Neural crest cell (in vitro differentiated cells): ENCODE measurements around the gene CPXM2. TPM values are rescaled to one million over a fixed set of nuclear protein-coding genes. Genes with fewer than 3 reads are reported as not detected.

Source experiments
- DNase-seq: peaks from one replicate; pipeline ENCODE4 v3.0.0; 2021; ENCODE audit warnings: low read depth, mixed read lengths, low spot score
- H3K27ac Mint-ChIP-seq: one replicate; pipeline ENCODE4 v1.8.0; 2021; ENCODE audit warnings: mild to moderate bottlenecking, mixed read lengths; ENCODE audit not compliant: unreplicated experiment
- H3K27me3 Mint-ChIP-seq: 2 replicates; pipeline ENCODE4 v1.8.0; 2021; ENCODE audit warnings: low read depth, mild to moderate bottlenecking, mixed read lengths
- H3K36me3 Mint-ChIP-seq: 2 replicates; pipeline ENCODE4 v1.8.0; 2021; ENCODE audit warnings: low read depth, mild to moderate bottlenecking, mixed read lengths
- H3K4me1 Mint-ChIP-seq: 2 replicates; pipeline ENCODE4 v1.8.0; 2021; ENCODE audit warnings: mixed read lengths
- H3K4me3 Mint-ChIP-seq: one replicate; pipeline ENCODE4 v1.8.0; 2021; ENCODE audit warnings: mild to moderate bottlenecking, mixed read lengths
- H3K9me3 Mint-ChIP-seq: 2 replicates; pipeline ENCODE4 v1.8.0; 2021; ENCODE audit warnings: mixed read lengths
- total RNA-seq: library from RNA; stranded (reverse); gene quantifications from 2 replicates; pipeline ENCODE4 v1.2.1, GENCODE V29; 2021
- TF ChIP-seq, protein P1 (sequence below): fragments of 200-600 bp; sonication (generic); conservative IDR thresholded peaks from 2 replicates; pipeline ENCODE4 v1.5.0; 2021; ENCODE audit warnings: antibody characterized with exemption, mild to moderate bottlenecking

The CPXM2 gene
- total RNA-seq, 1 donor from 2014 or later: not detected

DNA sequence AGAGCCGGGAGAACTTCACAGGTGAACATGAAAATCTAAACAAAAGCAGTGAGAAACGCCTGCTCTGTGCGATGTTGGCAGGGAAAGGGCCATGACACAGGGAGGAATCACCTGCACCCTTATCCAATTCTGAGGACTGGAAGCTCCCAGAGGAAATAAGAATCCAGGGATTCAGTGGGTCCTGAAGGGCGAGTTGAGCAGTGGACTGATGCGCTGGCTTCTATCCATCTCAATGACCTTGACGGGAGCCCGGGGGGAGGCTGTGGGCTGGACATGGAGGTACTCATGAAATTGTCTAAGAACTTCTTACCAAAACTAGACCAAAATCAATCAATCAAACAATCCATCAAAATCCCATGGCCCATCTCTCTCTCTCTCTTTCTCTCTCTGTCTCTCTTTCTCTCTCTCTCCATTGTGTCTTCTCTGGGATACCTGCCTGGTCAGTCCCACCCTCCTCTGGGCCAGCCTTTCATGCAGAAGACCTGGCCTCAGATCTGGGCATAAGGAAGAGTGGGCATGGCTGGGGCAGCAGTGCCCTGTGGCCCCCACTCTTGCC lies 7.2 kb downstream of the CPXM2 start:
- no peak overlapping the region for H3K4me3 Mint-ChIP-seq
- peaks cover 10% of the 10 kb centered on the region for H3K4me1 Mint-ChIP-seq
- H3K27ac Mint-ChIP-seq: no peak overlapping the region
- no peak for DNase-seq
- H3K9me3 Mint-ChIP-seq: no peaks in the 10 kb centered on the region
- TF ChIP-seq, protein P1, sequence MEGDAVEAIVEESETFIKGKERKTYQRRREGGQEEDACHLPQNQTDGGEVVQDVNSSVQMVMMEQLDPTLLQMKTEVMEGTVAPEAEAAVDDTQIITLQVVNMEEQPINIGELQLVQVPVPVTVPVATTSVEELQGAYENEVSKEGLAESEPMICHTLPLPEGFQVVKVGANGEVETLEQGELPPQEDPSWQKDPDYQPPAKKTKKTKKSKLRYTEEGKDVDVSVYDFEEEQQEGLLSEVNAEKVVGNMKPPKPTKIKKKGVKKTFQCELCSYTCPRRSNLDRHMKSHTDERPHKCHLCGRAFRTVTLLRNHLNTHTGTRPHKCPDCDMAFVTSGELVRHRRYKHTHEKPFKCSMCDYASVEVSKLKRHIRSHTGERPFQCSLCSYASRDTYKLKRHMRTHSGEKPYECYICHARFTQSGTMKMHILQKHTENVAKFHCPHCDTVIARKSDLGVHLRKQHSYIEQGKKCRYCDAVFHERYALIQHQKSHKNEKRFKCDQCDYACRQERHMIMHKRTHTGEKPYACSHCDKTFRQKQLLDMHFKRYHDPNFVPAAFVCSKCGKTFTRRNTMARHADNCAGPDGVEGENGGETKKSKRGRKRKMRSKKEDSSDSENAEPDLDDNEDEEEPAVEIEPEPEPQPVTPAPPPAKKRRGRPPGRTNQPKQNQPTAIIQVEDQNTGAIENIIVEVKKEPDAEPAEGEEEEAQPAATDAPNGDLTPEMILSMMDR: no peak
- H3K36me3 Mint-ChIP-seq: no peaks in the 10 kb centered on the region
- peaks cover 37% of the 10 kb centered on the region for H3K27me3 Mint-ChIP-seq

DNA sequence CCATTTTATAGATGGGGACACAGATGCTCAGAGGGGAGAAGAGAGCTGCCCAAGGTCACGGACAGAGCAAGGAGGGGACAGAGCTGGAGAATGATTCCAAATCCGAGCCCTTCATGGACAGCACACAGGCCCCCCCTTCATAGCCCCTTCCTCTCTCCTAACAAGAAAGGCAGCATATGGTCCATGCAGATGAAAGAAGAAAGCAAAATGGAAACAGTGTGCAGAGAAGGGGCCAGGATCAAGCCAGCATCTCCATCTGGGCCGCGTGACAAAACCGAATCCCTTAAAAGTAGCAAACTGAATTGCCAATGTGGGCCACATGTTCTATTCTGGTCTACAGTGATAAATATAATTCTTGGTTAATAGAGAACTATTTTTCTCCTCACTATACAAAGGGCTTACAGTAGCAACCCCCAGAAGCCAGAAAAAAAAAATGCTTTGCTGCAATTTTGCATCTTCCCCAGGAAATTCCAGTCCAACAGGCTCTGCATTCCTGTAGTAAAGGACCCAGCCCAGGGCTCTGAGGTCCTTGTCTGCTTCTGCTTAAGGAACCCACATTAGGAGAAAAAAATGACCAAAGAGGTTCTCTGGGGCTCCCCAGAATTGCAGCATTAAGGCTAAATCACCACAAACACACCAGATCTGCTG lies 7.8 kb downstream of the CPXM2 start:
- TF ChIP-seq, protein P1: no peak
- Mint-ChIP-seq H3K4me3 (no peak overlapping the region), H3K36me3 (no peaks in the 10 kb centered on the region), H3K4me1 (peaks cover 10% of the 10 kb centered on the region), H3K27ac (no peak overlapping the region), H3K27me3 (peaks cover 31% of the 10 kb centered on the region), H3K9me3 (no peaks in the 10 kb centered on the region)
- DNase-seq: no peak

DNA sequence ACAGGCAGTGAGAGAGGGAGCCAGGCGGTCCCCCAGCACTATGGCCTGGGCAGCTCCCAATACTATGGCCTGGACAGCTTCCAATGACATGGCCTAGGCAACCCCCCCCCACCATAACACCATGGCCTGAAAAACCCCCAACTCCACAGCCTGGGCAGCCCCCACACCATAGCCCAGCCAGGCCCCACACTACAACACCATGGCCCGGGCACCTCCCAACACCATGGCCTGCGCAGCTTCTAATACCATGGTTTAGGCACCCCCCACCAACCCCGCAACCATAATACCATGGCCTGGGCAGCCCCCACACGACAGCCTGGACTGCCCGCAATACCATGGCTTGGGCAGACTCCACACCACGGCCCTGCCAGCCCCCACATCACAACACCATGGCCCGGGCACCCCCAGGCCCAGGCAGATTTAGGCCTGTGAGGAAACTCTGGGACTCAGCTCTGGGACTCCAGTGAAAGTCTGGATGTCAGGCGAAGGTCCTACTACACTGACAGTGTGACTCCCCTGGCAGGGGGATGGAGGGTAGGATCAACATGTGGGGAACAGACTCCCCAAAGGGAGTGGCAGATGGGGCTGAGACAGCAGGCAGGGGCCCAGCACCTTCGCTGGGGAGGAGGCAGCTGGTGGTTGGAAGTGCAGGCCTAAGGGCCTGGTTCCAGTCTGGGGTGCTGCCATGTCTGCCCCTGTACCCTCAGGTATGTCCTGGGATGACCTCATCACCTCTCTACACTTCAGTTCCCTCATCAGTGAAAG lies 8.7 kb downstream of the CPXM2 start:
- Mint-ChIP-seq H3K36me3 (no peaks in the 10 kb centered on the region), H3K4me3 (no peak overlapping the region), H3K4me1 (peaks cover 10% of the 10 kb centered on the region), H3K27me3 (peaks cover 22% of the 10 kb centered on the region), H3K9me3 (no peaks in the 10 kb centered on the region), H3K27ac (no peak overlapping the region)
- DNase-seq: no peak
- TF ChIP-seq, protein P1: no peak

DNA sequence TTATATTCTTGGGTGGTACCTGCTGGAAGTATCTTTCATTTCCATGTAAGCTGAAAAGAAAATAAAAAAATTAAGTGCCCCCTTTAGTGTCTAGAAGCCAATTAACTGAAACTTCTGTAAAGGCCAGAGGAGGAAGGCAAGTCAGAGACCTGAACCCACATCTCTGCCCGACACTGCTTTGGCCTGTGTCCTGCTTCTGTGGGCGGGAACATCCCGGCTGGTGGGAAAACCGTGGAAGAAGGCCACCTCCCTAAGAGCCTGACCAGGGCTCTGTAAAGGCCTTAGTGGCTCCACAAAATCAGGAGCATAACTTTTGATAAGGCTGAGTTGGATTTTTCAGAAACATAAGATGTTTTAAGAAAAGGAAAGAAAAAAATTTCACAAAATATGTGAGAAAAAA lies 9.4 kb downstream of the CPXM2 start:
- Mint-ChIP-seq H3K9me3 (no peaks in the 10 kb centered on the region), H3K4me1 (peaks cover 10% of the 10 kb centered on the region), H3K4me3 (no peak overlapping the region), H3K36me3 (no peaks in the 10 kb centered on the region), H3K27me3 (peaks cover 16% of the 10 kb centered on the region), H3K27ac (no peak overlapping the region)
- no peak for DNase-seq
- TF ChIP-seq, protein P1: no peak

DNA sequence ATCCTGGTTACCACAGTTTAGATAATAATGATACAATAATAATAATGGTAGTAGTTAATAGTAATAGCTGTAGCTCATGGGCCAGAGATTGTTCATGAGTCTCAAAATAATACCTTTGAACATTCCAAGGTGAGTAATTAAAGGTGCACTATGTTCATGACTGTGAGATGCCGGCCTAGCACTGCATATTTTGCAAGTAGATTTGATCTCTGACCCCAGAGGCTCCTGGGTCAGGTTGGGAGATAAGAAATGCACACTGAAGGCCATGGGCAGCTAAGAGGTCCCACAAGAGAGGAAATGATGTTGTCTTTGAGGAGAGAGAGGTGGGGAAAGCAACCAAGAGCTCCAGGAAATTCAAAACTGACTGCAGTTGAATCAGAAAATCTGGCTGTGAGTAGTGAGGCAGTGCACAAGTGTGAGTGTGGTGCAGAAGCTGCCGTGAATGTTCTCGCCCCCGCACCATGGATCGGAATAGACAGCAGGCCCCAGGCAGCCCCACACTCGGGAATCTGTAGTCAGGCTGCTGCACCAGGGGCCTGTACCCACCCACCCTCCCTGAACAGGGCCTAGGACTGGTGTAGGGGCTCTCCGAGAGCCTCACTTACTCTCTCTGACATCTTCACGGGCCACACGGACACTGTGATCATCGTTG lies 11.9 kb downstream of the CPXM2 start:
- Mint-ChIP-seq H3K27ac (no peak overlapping the region), H3K27me3 (peaks cover 4% of the 10 kb centered on the region), H3K4me1 (no peaks in the 10 kb centered on the region), H3K9me3 (no peaks in the 10 kb centered on the region), H3K4me3 (no peak overlapping the region), H3K36me3 (no peaks in the 10 kb centered on the region)
- no peak for DNase-seq
- TF ChIP-seq, protein P1: no peak
